Measurements from ENCODE around the gene TBL2. TPM values are rescaled to one million over a fixed set of nuclear protein-coding genes. Genes with fewer than 3 reads are reported as not detected.
"Not testable (repeated sequence)": the region's sequence is repeated elsewhere in the genome, so short reads cannot be mapped to it uniquely, and the experiment has no call there.

TBL2 gene
- total RNA-seq, 1 donor from 2014 or later = 29.8 TPM

DNA sequence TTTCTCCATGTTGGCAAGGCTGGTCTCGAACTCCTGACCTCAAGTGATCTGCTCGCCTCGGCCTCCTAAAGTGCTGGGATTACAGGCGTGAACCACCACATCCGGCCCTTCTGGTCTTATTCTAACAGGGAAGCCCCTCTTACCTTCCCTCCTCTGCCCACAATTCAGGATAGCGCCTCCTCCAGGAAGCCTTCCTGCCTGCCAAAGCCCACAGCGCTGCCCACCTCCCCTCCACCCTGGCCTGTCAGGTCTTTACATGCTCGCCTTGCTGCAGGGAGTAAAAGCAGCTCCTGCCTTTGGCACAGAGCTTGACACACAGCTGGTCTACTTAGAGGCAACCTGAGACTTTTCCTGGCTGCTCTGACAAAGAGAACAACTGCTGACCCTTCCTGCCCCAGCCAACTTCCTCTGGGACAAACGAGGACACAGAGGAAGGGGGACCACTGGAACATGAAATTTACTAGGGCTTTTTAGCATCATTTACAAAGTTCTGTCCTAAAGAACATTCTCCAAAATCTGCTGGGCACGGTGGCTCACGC is 32.7 kb upstream of the TBL2 start:
- TF ChIP-seq, protein P1, sequence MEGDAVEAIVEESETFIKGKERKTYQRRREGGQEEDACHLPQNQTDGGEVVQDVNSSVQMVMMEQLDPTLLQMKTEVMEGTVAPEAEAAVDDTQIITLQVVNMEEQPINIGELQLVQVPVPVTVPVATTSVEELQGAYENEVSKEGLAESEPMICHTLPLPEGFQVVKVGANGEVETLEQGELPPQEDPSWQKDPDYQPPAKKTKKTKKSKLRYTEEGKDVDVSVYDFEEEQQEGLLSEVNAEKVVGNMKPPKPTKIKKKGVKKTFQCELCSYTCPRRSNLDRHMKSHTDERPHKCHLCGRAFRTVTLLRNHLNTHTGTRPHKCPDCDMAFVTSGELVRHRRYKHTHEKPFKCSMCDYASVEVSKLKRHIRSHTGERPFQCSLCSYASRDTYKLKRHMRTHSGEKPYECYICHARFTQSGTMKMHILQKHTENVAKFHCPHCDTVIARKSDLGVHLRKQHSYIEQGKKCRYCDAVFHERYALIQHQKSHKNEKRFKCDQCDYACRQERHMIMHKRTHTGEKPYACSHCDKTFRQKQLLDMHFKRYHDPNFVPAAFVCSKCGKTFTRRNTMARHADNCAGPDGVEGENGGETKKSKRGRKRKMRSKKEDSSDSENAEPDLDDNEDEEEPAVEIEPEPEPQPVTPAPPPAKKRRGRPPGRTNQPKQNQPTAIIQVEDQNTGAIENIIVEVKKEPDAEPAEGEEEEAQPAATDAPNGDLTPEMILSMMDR (IDR thresholded peaks at IDR 0.05) = no peak
- no peaks in the 10 kb centered on the region for H3K4me1 ChIP-seq
- H3K36me3 ChIP-seq = no peaks in the 10 kb centered on the region
- DNase-seq (no peak), ATAC-seq (no peak)
- intact Hi-C loops (cut with DNase I) = no loop called here
- no peak overlapping the region for H3K27ac ChIP-seq
- no peak overlapping the region for H3K4me3 ChIP-seq
- H3K27me3 ChIP-seq = peaks cover 14% of the 10 kb centered on the region
- H3K9me3 ChIP-seq = no peaks in the 10 kb centered on the region

GRCh38 chr7:73610105-73610504 is 31.7 kb upstream of the TBL2 start:
- peaks cover 21% of the 10 kb centered on the region for H3K27me3 ChIP-seq
- no peak for ATAC-seq
- TF ChIP-seq, protein P1 (IDR thresholded peaks at IDR 0.05) = no peak
- no peak overlapping the region for H3K4me3 ChIP-seq
- no peak overlapping the region for H3K27ac ChIP-seq
- no peaks in the 10 kb centered on the region for H3K4me1 ChIP-seq
- no peaks in the 10 kb centered on the region for H3K36me3 ChIP-seq
- H3K9me3 ChIP-seq = no peaks in the 10 kb centered on the region
- DNase-seq = no peak
- intact Hi-C loops (cut with DNase I) = no loop called here

GRCh38 chr7:73607692-73607983 is 29.3 kb upstream of the TBL2 start:
- H3K4me1 ChIP-seq, ATAC-seq, H3K9me3 ChIP-seq, H3K36me3 ChIP-seq, H3K4me3 ChIP-seq, H3K27ac ChIP-seq, DNase-seq: not testable (repeated sequence)
- peaks cover 15% of the 10 kb centered on the region for H3K27me3 ChIP-seq
- intact Hi-C loops (cut with DNase I) = loop anchor here (5.0 kb wide), 1 partner anchor 120 kb away; no protein-coding TSS in a partner anchor

DNA sequence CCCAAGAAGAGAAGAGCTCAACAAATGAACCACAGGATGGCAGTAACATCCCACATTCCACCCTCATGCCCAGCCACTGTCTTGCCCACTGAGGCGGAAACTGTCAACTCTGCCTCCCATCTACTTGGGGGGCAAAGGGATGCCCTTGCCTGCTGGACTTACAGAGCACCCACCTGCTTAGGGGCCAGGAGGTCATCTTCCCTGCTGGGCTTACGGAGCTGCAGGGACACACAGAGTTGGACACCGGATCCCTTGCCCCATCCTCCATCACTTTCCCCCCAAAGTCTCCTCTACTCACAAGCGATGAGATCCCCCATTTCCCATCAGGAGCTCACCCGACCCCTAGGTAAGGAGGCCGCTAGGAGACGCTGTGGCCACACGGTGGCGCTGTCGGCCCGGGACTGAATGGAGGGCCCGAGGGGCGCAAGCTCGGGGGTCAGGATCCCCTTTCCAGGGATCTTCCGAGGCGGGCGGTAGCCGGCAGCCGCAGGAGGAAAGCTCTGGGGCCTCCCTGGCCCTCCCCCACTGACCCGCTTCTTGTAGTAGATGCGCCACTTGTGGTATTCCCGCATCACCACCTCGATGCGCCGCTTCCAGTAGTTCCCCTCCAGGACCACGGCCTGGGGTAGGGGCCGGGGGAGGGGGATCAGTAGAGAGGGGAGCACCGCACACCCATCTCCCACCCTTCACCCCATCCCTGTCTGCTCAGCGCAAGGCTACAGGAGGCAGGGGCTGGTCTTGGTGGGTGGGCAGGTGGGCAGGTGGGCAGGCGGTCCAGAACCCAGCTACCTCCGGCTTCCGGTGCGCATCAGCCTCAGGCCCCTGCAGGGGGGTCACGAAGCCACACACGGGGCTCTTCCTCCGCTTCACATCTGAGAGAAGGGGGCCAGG is 28.7 kb upstream of the TBL2 start:
- H3K36me3 ChIP-seq = no peaks in the 10 kb centered on the region
- no peak overlapping the region for H3K27ac ChIP-seq
- no peaks in the 10 kb centered on the region for H3K4me1 ChIP-seq
- ATAC-seq = peak; percentile 83
- no peak overlapping the region for H3K4me3 ChIP-seq
- intact Hi-C loops (cut with DNase I) = loop anchor here (5.0 kb wide), 1 partner anchor 120 kb away; no protein-coding TSS in a partner anchor
- TF ChIP-seq, protein P1 (IDR thresholded peaks at IDR 0.05) = peak; percentile 96
- peak; percentile 78 for DNase-seq
- H3K9me3 ChIP-seq = no peaks in the 10 kb centered on the region
- H3K27me3 ChIP-seq = peaks cover 15% of the 10 kb centered on the region

DNA sequence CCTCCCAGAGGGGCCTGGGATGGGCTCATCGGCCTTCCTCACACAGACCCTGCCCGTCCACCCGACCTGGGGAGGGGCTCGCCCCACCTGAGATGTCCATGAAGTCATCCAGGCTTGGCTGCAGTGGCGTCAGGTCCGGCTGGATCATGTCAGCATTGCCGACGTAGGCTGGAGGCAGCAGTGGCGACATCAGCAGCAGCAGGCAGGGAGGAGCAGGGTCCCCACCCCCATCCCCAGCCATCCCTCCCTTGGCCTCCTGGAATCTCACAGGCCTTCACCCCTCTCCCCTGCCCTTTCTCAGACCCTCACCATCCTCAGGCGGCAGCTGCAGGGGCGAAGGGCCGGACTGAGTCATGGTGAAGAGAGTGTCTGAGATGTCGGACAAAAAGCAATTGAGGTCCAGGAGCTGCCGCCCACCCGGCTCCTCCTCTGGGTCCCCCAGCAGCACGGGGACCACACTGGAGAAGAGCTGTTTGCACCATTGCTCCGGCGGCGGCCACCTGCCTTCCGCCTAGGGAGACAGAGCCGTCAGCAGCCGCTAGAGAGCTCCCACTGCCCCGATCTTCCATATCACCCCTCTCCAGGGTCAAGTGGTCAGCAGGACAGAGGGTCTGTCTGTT is 27.3 kb upstream of the TBL2 start:
- DNase-seq = no peak
- peaks cover 15% of the 10 kb centered on the region for H3K27me3 ChIP-seq

More for the DNA sequence above, 27.3 kb upstream of the TBL2 start:
- Histone ChIP-seq H3K4me1 (no peaks in the 10 kb centered on the region), H3K4me3 (no peak overlapping the region), H3K27ac (no peak overlapping the region), H3K36me3 (no peaks in the 10 kb centered on the region), H3K9me3 (no peaks in the 10 kb centered on the region)
- TF ChIP-seq, protein P1 (IDR thresholded peaks at IDR 0.05) = no peak
- intact Hi-C loops (cut with DNase I) = loop anchor here (5.0 kb wide), 1 partner anchor 122 kb away; no protein-coding TSS in a partner anchor
- ATAC-seq = no peak
